GM18526 (cell line): ENCODE results near the gene PRKAR1B.

Experiments used
- POLR2A ChIP-seq: IDR thresholded peaks from 3 replicates; pipeline ENCODE4 v1.6.1; 2011; ENCODE audit not compliant: insufficient read length; ENCODE audit errors: extremely low read depth

PRKAR1B gene

DNA sequence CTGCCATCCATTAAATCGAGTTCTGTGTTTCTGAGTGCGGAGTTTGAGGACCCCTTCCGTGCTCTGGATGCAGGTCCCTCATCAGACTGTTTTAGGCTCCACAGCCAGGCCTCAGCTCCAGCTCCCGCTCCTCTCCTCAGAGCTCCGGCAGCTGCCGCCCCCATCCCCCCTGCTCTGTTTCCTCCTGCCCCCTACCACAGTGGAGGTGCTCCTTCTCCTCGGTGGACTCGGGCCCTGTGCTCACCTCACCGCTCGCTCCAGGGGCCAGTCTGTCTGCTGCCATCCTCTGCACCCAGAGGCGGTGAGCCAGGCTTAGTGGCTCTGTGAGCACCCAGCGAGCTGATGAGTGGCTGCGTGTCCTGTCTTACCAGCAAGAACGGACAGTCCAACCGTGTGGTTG is 21.4 kb upstream of the PRKAR1B start:
- TF ChIP-seq POLR2A, result no peak

GRCh38 chr7:747186-747585 is 20.1 kb upstream of the PRKAR1B start:
- no peak for TF ChIP-seq POLR2A

DNA sequence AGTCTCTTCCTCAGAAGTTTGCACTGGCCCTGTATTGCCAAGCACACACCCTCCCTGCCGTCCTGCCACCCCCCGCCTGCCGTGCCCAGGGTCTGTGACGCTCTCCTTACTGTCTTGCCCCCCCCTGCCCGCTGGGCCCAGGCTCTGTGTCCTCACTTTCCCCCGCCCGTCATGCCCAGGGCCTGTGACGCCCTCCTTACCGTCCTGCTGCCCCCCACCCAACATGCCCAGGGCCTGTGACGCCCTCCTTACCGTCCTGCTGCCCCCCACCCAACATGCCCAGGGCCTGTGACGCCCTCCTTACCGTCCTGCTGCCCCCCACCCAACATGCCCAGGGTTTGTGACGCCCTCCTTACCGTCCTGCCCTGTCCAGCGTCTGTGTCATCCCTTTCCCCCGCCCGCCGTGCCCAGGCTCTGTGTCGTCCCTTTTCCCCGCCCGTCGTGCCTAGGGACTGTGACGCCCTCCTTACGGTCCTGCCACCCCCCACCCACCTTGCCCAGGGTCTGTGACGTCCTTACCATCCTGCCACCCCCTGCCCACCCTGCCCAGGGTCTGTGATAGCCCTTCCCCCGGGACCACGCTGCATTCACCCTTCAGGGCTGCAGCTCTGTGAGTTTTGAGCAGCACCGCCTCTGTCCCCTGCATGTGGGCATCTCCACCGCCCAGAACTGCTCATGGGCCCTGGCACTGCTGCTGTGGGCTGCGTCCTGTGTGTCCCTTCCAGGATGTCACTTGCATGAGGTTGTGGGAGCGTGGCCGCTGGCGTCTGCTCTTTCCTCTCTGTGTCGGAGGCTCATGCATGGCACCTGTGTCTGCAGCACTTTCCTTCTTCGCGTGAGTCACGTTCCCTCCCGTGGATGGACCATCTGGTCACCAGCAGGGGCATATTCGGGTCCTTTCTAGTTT is 19.3 kb upstream of the PRKAR1B start:
- TF ChIP-seq POLR2A, result no peak

DNA sequence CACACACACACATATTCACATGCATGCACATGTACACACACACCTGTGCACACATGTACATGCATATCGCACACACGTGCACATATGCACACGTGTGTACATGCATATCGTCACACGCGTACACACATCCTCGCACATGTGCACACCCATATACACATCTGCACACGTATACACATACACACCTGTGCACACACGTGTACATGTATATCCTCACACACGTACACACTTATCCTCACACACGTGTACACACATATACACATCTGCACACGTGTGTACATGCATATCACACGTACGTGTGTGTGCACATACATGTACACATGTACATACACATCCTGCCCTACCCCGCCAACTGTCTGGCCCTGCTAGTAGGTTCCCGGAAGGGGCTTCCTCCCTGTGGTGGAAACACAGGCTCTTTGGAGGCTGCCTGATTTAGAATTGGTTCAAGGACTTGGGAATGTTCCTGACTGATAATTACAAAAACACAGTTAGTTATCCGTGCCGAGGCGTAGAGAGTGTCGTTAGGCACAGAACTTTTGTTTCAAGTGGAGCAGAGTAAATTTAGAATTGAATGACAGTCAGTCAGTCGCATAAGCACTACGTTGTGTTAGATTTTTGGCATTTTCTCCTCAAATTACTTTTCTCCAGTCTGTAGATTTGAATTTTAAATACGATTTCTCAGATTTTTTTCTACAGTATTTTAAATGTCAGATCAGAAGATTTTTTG is 18.5 kb upstream of the PRKAR1B start:
- TF ChIP-seq POLR2A, result no peak

GRCh38 chr7:744854-745430 is 17.9 kb upstream of the PRKAR1B start:
- no peak for TF ChIP-seq POLR2A

GRCh38 chr7:742791-743190 is 15.7 kb upstream of the PRKAR1B start:
- TF ChIP-seq POLR2A, result no peak

DNA sequence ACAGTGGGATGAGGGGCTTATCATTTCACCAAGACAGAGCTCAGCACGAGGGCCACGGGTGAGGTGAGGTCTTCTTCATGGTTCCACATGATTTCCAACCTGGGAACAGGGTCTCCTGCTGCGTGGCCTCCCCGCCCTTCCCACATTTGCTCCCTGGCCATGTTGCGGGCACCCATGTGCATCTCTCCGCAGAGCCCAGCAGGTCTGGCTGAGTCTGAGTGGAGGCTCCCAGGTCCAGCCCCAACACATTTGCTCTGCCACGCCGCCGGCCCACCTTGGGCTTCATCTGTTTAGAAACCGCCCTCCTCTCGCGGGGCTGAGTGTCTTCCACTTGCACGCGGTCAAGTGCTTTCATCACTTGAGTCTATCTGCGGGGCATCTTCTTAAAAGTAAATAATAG is 14.8 kb upstream of the PRKAR1B start:
- TF ChIP-seq POLR2A, result no peak

DNA sequence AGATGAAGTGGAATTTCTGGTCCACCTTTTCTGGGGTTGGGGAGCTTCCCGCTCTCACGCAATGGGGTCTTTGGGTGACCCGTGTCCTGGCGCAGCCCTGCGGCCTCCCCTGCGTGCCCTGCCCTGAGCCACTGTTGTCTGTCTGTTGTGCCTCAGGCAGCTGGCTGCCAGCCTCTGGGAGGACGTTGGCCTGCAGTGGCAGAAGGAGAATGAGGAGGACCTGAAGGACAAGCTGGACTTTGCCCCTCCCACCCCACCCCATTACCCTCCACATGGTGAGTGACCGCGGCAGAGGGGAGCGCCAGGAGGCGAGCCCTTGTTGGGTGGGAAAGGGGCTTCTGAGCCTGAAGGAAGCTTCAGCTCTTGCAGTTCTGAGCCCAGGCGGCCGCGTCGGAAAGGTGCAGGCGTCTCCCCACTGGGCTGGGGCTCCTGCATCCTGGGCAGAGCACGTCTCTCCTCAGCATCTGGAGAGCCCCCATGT is 14.2 kb upstream of the PRKAR1B start:
- TF ChIP-seq POLR2A, result no peak

DNA sequence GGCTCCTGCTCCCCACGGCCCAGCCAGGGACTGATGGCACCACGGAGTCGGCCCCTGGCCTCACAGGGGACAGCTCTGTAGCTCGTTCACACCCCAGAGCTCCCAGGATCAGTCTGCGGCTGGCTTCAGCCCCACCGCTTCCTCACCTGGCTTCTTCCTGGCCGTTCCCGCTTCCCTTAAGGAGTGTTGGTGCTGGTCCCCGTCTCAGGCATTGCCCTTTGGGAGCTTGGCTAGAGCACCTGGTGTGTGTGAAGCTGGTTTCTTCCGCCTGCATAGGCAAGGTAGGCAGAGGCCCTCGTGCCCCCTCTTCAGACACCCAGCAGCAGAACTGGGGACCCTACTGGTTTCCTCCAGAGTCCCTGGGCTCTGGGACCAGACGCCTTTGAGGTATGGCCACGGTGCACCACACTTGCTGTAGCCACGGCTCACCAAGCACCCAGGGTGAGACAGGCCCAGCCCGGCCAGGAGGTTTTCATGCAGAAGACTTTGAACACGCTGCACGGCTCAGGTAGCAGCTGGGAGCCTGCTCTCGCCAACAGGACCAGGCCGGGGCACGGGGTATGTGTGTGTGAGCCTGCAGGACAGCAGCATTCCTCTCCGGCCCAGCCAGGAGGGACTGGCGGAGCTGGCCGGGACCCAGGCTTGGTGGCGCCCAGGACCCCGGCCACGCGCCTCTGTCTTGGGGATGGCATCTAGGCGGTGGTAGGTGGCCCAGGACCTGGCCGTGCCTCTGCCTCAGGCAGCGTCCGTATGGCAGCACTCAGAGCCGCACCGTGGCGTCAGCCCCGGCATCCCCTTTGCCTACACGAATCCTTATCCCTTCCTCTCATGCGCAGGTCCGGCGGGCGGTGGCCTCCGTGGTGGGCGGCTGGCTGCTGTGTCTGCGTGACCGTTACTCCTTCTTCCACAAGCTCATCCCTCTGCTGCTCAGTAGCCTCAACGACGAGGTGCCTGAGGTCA is 13.2 kb upstream of the PRKAR1B start:
- TF ChIP-seq POLR2A, result no peak

GRCh38 chr7:739455-739982 is 12.4 kb upstream of the PRKAR1B start:
- TF ChIP-seq POLR2A, result no peak

DNA sequence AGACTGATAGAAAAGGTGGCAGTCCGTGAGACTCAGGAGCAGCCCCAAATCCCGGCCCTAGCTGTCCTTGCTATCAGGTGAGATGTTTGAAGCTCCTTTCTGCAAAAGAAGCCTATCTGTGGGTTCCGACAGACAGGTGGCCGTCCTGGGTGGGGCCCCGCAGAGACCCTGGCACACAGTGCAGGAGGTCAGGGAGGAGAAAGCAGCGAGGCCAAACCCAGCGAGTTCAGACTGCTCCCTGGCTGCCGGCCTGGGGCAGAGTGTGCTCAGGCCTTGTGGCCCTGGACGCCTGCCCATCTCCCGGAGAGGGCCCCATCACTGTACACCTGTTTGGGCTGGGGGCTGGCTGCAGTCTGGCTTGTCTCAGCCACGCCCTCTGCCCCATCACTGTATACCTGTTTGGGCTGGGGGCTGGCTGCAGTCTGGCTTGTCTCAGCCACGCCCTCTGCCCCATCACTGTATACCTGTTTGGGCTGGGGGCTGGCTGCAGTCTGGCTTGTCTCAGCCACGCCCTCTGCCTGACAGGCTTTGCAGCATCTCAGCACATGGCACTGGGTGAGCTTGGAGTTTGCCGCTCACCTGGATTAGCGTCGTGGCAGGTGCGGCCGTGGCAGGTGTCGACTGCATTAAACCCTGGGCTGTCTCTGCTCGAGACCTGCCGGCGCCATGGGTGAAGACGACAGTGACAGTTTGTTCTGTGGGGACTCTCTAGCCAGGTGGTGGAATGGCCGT is 11.8 kb upstream of the PRKAR1B start:
- TF ChIP-seq POLR2A, result no peak

DNA sequence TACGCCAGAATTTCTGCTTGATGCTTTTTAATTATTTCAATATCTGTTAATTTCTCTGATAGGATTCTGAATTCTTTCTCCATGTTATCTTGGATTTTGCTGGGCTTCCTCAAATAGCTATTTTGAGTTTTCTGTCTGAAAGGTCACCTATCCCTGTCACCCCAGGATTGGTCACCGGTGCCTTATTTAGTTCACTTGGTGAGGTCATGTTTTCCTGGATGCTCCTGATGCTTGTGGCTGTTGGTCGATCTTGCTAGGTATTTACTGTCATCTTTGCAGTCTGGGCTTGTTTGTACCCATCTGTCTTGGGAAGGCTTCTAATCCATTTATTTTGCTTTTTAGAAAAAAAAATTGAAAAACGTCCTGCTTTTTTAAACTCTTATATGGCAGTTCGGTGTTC is 11.2 kb upstream of the PRKAR1B start:
- TF ChIP-seq POLR2A, result no peak

DNA sequence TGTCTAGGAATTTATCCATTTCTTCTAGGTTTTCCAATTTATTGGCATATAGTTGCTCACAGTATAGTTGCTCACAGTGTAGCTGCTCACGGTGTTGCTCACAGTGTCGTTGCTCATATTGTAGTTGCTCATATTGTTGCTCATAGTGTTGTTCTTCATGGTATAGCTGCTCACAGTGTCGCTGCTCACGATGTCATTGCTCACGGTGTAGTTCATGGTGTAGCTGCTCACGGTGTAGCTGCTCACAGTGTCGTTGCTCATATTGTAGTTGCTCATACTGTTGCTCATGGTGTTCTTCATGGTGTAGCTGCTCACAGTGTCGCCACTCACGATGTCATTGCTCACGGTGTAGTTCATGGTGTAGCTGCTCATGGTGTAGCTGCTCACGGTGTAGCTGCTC is 7.7 kb upstream of the PRKAR1B start:
- TF ChIP-seq POLR2A, result no peak

DNA sequence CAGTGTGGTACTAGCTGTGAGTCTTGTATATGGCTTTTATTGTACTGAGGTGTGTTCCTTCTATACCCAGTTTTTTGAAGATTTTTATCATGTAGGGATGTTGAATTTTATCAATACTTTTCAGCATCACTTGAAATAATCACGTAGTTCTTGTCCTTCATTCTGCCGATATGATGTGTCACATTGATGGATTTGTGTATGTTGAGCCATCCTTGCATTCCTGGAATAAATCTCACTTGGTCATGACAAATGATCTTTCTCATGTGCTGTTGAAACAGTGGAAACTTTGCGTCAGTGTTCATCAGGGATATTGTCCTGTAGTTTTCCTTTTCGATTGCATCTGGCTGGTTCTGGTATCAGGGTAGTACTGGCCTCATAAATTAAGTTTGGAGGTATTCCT is 7.1 kb upstream of the PRKAR1B start:
- TF ChIP-seq POLR2A, result no peak
